HG02943 (cell line): ENCODE data around the gene FIZ1.

Experiments
- ATAC-seq: cut with Tn5 transposase; IDR thresholded peaks from one replicate; pipeline ENCODE4 v1.9.1; 2021; ENCODE audit warnings: mild to moderate bottlenecking, low read depth, moderate library complexity; ENCODE audit not compliant: unreplicated experiment

The FIZ1 gene

DNA sequence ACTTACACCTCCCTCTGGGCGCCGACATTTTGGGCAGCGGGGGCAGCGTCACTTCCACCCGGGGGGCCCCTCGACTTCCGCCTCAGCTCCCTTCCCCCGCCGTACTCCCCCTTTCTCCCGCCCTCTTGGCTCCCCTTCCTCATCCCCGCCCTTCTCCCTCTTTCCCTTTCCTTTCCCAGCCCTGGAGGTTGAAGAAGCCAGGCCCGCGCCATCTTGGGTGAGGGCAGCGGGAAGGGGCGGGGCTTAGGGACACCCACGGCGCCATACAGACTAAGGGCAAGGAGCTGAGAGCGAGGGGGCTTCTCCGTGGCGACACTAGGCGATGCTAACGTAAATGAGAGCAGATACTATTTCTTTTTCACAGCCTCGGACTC is at the start of gene FIZ1:
FIZ1 (minus strand) TSS at position 50 of the 374 bp plus-strand sequence. CDS start 1,652 bp downstream, outside the sequence.
- ATAC-seq, result peak; percentile 58

DNA sequence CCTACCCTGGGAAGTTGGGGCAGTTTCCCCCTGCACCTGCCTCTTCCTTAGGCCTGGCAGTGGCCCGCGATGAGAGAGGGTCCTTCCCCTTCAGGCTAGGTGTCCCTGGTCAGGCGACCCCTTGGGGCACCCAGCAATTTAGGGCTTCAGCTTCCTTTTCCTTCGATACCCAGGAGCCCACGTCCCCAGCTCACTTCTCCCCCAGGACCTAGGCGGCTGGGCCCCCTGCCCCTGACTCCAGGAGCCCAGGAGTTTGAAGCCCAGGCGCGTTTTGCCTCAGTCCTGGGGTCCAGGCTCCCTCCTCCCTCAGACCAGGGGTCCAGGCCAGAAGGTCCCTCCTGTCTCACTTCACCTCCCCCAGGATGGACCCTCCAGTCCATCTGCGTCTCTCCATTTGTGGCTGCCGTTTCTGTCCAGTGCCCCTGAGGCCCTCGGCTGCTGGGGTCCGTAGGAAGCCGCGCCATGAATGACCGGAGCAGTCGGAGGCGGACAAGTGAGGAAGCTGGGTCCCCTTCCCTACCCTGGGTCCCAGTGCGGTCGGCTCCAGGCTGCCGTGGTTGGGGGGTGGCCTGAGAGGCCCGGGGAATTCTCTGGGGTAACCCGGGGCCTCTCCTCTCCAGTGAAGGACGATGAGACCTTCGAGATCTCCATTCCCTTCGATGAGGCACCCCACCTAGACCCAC is 49.4 kb upstream of the FIZ1 start:
- no peak for ATAC-seq

DNA sequence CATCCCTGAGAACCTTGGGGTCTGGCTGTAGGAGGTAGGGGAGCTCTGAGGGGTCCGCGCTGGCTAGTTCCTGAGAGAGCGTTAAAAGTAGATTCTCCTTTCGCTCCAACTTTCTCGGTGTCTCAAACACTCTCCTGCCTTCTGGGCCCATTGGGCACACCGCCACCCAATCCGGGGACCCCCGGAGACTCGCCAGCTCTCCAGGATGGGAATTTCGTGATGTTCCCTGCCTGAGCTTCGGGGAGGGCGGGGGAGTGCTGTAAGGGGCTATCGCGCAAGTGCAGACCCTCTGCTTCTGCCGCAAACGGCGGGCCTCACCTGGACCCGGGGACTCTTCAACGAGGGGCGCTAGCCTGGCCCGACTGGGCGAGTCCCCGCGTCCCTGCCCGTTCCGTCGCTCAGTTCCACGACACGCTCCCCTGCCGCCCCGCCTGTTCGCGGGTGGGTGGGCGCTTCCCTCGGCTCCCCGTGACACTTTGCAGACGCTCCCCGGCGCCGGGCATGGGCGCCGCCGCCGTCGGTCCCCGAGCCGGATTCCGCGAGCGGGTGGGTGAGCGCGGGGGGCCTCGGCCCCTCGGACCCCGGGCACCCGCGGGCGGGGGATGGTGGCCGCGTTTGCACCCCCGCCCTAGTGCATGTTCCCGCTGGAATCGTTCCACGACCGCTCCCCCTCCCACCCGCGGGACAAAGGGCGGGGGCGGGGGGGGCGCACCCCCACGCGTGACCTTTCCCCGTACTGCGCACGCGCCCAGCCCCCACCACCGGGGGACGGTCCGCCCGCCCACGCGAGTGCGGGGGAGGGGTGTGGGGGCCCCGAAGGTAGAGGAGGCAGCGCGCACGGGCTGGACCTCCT is 48.6 kb upstream of the FIZ1 start, which contains the start of gene CCDC106:
CCDC106 (plus strand) TSS at position 481 of the 853 bp plus-strand sequence. CDS start 835 bp downstream, outside the sequence.
- ATAC-seq, result no peak

GRCh38 chr19:55646889-55647731 is 47.8 kb upstream of the FIZ1 start:
- ATAC-seq, result no peak

- ATAC-seq, result no peak
These were observed 46.2 kb upstream of the FIZ1 start for GRCh38 chr19:55645512-55645881.

DNA sequence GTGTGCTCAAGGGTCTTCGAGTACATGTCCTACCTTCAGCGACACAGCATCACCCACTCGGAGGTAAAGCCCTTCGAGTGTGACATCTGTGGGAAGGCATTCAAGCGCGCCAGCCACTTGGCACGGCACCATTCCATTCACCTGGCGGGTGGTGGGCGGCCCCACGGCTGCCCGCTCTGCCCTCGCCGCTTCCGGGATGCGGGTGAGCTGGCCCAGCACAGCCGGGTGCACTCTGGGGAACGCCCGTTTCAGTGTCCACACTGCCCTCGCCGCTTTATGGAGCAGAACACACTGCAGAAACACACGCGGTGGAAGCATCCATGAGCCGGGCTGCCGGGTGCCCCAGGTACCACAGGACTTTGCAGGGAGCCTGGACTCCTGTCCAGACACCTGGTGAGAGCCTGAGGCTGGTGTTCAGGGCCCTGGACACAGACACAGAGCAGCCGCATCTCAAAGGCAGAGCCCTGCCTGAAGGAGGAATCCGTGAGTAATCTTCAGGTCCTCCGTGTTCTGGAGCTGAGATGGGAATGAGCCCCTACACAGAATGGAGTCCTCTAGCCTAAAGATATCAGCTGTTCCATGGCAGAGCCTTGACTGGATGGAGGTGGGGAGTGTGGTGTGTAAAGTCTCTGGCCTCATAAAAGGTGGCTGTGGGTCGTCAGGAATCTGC is 45.7 kb upstream of the FIZ1 start:
- ATAC-seq, result no peak

DNA sequence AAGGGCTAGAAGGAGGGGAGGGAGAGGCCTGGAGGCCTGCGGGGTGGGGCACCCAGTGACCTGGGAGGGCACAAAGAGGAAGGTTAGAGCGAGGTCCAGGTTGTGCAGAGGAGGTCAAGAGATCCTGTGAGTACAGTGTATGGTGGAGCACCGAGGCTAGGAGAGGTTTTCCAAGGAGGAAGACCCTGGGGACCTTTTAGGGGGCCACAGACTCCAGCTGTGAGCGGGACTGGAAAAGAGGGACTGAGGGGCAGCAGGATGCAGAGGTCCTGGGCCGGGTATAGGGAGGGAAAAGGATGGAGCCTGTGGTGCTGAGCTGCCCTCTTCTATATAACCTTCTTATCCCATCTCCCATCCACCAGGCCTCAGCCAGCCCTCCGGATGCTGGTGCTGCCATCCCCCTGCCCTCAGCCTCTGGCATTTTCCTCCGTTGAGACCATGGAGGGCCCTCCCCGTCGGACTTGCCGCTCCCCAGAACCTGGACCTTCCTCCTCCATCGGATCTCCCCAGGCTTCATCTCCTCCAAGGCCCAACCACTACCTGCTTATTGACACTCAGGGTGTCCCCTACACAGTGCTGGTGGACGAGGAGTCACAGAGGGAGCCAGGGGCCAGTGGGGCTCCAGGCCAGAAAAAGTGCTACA is 45.0 kb upstream of the FIZ1 start:
- ATAC-seq, result no peak

DNA sequence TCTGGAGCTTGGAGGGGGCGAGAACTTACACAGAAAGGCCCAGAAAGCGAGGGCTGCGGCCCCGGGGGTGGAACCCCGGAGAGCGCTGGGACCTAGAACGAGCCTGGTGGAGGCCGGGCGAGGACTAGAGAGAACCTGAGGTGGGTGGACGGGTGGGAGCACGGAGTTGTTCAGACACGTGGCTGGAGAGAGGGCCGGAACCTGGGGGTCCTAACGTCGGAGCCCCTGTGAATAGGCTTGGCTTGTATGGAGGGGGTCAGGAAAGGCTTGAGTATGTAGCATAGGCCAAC is 44.5 kb upstream of the FIZ1 start:
- no peak for ATAC-seq

GRCh38 chr19:55643003-55643886 is 43.9 kb upstream of the FIZ1 start, which contains the start of gene ZNF581:
Gene ZNF581 (plus strand): TSS chr19:55643649. CDS start chr19:55644572, 923 bp downstream.
- no peak for ATAC-seq

- no peak for ATAC-seq
These were observed 43.1 kb upstream of the FIZ1 start for GRCh38 chr19:55642153-55643002.

GRCh38 chr19:55641426-55642152 is 42.3 kb upstream of the FIZ1 start:
- no peak for ATAC-seq

GRCh38 chr19:55640577-55641425 is 41.5 kb upstream of the FIZ1 start, which contains the start of gene ZNF580:
Gene ZNF580 (plus strand): TSS chr19:55641002. CDS start chr19:55642509, 1,507 bp downstream.
- ATAC-seq, result no peak

DNA sequence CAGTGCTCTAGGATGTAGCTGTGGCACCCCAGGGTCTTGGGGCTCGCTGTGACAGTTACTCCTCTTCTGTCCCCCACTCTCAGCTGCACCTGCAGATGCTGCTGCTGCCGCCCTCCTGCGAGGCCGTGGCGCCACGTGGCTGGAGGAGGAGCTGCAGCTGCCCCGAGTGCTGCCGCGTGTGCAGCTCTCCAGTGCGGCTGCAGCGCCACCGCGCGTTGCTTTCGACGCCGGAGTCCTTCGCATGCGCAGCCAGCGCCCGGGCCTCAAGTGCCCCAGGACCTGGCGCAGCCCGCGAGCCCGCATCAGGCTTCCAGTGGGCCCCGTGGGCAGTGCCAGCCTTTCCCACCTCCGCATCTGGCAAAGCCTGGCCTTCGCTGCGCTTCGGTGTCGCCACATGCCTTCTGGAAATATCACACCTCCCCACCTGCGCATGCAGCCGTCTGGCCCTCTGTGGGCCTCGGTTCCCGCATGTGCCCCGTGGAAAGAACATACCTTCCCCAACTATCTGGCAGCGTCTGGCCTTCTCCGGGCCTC is 40.8 kb upstream of the FIZ1 start:
- ATAC-seq, result no peak

DNA sequence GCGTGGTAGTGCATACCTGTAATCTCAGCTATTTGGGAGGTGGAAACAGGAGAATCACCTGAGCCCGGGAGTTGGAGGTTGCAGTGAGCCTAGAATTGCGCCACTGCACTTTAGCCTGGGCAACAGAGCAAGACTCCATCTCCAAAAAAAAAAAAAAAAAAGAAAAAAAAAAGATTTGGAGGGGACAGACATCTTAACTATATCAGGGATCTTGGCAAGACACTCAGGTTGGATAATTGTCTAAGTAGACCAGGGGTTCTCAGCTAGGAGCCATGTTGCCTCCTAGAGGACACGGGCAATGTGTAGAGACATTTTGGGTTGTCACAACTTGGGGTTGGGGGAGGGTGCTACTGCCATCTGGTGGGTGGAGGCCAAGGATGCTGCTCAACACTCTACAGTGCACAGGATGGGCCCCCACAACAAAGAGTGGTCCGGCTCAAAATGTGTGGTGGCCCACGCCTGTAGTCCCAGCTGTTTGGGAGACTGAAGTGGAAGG is 39.6 kb upstream of the FIZ1 start:
- ATAC-seq, result no peak

DNA sequence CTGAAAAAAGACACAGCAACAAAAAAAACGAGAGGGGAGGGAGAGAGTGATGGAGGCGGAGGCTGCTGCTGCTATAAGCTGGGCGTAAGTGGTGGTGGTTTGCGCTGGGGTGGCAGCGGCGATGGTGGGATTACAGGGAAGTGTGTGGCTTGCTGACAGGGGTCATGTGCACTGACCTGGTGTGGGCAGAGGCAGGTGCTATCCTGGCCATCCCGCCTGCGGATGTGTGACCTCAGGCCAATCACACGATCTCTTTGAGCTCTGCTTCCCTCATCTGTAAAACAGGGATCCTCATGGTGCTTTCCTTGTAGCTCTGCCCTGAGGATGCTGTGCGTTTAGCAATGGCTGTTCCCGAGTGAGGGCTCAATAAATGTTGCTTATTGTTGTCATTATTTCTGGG is 38.2 kb upstream of the FIZ1 start:
- no peak for ATAC-seq

GRCh38 chr19:55636723-55637122 is 37.4 kb upstream of the FIZ1 start:
- no peak for ATAC-seq
